CD4-positive, alpha-beta T cell (primary cell): ENCODE data around the gene ARHGAP18. TPM values are rescaled to one million over a fixed set of nuclear protein-coding genes. Genes with fewer than 3 reads are reported as not detected.

Experiments
- ATAC-seq: fragments of 200-7000 bp; cut with Tn5 transposase; one replicate; pipeline ENCODE4 v1.10.0; 2022; ENCODE audit warnings: mild to moderate bottlenecking; ENCODE audit not compliant: poor library complexity
- CTCF ChIA-PET: fragments of 350-600 bp; sonication (Branson Sonifier 250); formaldehyde crosslinking; loops from one replicate; lab custom pipeline; 2021; ENCODE audit warnings: antibody characterized with exemption, inconsistent platforms; lab: Charles Lee
- POLR2A ChIA-PET: fragments of 350-600 bp; sonication (Branson Sonifier 250); formaldehyde crosslinking; loops from one replicate; lab custom pipeline; 2021; ENCODE audit warnings: antibody characterized with exemption, inconsistent platforms; lab: Charles Lee
- DNase-seq, 14 experiments: peaks; one replicate each; pipeline ENCODE4 v3.0.0-alpha.2; 2013 to 2020; ENCODE audit warnings: mixed read lengths in 2 of 14
- H3K27ac ChIP-seq, 2 donors: one replicate each; pipeline versions ENCODE4 v1.5.1 to v1.7.0; 2013; ENCODE audit warnings: low read length in 2 of 2, low read depth in 1 of 2, mild to moderate bottlenecking in 1 of 2
- H3K27me3 ChIP-seq, 2 experiments: 1 replicate in 1 of 2; 2 replicates in 1 of 2; pipeline versions ENCODE4 v1.6.1 to v1.7.0; 2013; ENCODE audit warnings: low read length in 2 of 2, control low read depth in 1 of 2, mild to moderate bottlenecking in 1 of 2, moderate library complexity in 1 of 2; ENCODE audit not compliant: insufficient read depth in 2 of 2, control insufficient read depth in 1 of 2
- H3K36me3 ChIP-seq: one replicate; pipeline ENCODE4 v1.6.1; 2013; ENCODE audit warnings: low read length, control low read depth; ENCODE audit not compliant: insufficient read depth
- H3K4me1 ChIP-seq: one replicate; pipeline ENCODE4 v1.6.1; 2013; ENCODE audit warnings: low read length, control low read depth; ENCODE audit not compliant: insufficient read depth
- H3K4me3 ChIP-seq: one replicate; pipeline ENCODE4 v1.5.1; 2013; ENCODE audit warnings: mild to moderate bottlenecking, low read length, moderate library complexity
- H3K9me3 ChIP-seq, 2 experiments: 1 replicate in 1 of 2; 2 replicates in 1 of 2; pipeline versions ENCODE4 v1.6.1 to v1.7.0; 2013; ENCODE audit warnings: low read length in 2 of 2, mild to moderate bottlenecking in 2 of 2, control low read depth in 1 of 2, moderate library complexity in 1 of 2; ENCODE audit not compliant: control insufficient read depth in 1 of 2, insufficient read depth in 1 of 2
- H3K27ac Mint-ChIP-seq: one replicate; pipeline ENCODE4 v1.8.0; 2020; ENCODE audit warnings: mixed read lengths
- H3K27me3 Mint-ChIP-seq: one replicate; pipeline ENCODE4 v1.8.0; 2021; ENCODE audit warnings: mixed read lengths
- H3K36me3 Mint-ChIP-seq: one replicate; pipeline ENCODE4 v1.8.0; 2021; ENCODE audit warnings: low read depth, mixed read lengths
- H3K4me1 Mint-ChIP-seq: one replicate; pipeline ENCODE4 v1.8.0; 2021; ENCODE audit warnings: low read depth, mixed read lengths
- H3K4me3 Mint-ChIP-seq: one replicate; pipeline ENCODE4 v1.8.0; 2020; ENCODE audit warnings: mild to moderate bottlenecking, mixed read lengths
- H3K9me3 Mint-ChIP-seq: one replicate; pipeline ENCODE4 v1.8.0; 2020; ENCODE audit warnings: mixed read lengths
- intact Hi-C, 2 experiments: fragments of 100-400 bp; cut with DNase I in 1 of 2; cut with micrococcal nuclease in 1 of 2; formaldehyde crosslinking; loops; one replicate each; pipeline versions ENCODE4 v1.15.1 to v1.9.0; 2023 to 2025; cut with DNase I, micrococcal nuclease
- total RNA-seq, 174 experiments: library from RNA in 2 of 174; stranded (reverse) in 2 of 174; gene quantifications; one replicate each; pipeline ENCODE4 v1.2.3 and lab custom pipeline; 2021 to 2026
- TF ChIP-seq, protein P1 (sequence below): fragments of 200-600 bp; IDR thresholded peaks from one replicate; pipeline ENCODE4 v1.8.0; 2022; ENCODE audit warnings: antibody characterized with exemption, mild to moderate bottlenecking

The ARHGAP18 gene
- total RNA-seq, 2 experiments from 2014 or later: 0.71 to 1.3 TPM

DNA sequence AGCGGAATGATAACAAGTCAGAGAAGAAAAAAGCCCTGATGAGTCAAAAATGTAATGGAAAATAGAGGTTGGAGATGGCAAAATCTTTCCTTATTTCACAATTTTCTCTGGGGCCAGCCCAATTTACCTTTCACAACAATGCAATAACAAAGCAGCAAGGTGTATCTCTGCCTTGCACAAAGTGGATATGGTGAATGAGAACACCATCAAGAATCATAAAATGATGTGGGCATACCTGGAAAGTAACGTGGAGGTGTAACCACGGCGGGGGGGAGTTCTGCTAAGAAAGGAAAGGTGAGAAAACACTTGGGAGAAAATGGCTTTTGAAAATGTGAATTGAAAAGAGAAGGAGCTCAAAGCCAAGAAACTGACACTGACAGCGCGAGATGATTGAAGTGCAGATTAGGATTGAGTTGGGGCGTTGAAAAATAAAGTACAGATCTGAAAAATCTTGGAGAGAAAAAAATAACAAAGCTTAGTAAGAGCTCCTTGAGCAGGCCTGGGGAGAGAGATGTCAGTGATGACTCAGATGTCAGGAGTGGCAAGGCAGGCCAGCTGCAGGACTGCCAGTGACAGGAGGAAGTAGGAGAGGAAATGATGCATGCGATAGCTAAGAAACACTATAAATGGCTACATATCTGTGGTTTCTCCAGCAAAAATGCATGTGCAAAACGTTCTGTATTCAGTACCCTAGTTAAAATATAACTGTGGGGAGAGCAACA, 26.2 kb downstream of the ARHGAP18 start:
- no peak overlapping the region for H3K4me3 ChIP-seq
- ChIA-PET CTCF (interaction anchor here (1.0 to 1.9 kb wide), 3 partner anchors 11 to 86 kb away, joined by 3 to 8 read pairs (median 3); no protein-coding TSS in a partner anchor), POLR2A (interaction anchor here (0.6 to 1.3 kb wide), 8 partner anchors 8 to 337 kb away, joined by 3 to 10 read pairs (median 4); partner anchors contain the start of gene ARHGAP18)
- no peaks in the 10 kb centered on the region for H3K36me3 ChIP-seq
- ATAC-seq (peak; percentile 91), DNase-seq (peak; percentile 29 to 88 (median 59))
- Mint-ChIP-seq H3K9me3 (no peaks in the 10 kb centered on the region), H3K36me3 (no peaks in the 10 kb centered on the region), H3K4me1 (peaks cover 48% of the 10 kb centered on the region), H3K27ac (peak overlapping the region; percentile 68), H3K27me3 (no peaks in the 10 kb centered on the region), H3K4me3 (peak overlapping the region; percentile 31)
- H3K4me1 ChIP-seq: peaks cover 45% of the 10 kb centered on the region
- no peaks in the 10 kb centered on the region for H3K9me3 ChIP-seq
- intact Hi-C loops: no loop called here
- peak overlapping the region; percentile 9 to 58 for H3K27ac ChIP-seq
- H3K27me3 ChIP-seq: no peaks in the 10 kb centered on the region
- TF ChIP-seq, protein P1, sequence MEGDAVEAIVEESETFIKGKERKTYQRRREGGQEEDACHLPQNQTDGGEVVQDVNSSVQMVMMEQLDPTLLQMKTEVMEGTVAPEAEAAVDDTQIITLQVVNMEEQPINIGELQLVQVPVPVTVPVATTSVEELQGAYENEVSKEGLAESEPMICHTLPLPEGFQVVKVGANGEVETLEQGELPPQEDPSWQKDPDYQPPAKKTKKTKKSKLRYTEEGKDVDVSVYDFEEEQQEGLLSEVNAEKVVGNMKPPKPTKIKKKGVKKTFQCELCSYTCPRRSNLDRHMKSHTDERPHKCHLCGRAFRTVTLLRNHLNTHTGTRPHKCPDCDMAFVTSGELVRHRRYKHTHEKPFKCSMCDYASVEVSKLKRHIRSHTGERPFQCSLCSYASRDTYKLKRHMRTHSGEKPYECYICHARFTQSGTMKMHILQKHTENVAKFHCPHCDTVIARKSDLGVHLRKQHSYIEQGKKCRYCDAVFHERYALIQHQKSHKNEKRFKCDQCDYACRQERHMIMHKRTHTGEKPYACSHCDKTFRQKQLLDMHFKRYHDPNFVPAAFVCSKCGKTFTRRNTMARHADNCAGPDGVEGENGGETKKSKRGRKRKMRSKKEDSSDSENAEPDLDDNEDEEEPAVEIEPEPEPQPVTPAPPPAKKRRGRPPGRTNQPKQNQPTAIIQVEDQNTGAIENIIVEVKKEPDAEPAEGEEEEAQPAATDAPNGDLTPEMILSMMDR: no peak

DNA sequence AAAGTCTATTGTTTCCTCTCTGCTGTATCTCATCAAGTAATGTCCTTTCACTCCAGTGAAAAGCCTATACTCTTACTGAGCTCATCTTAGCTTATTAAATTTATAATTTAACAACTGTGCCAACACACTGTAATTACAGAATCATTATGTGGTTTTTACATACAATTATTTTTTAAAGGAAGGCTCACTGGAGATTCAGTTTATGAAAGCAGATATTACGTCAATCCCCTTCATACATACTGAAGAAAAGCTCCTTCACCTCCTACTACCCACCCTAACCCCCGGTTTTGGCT, 28.1 kb downstream of the ARHGAP18 start:
- intact Hi-C loops: no loop called here
- CTCF ChIA-PET: interaction anchor here (1.1 to 1.2 kb wide), 2 partner anchors 9 to 11 kb away, joined by 3 read pairs; no protein-coding TSS in a partner anchor
- Mint-ChIP-seq H3K27me3 (no peaks in the 10 kb centered on the region), H3K4me3 (no peak overlapping the region), H3K27ac (no peak overlapping the region), H3K4me1 (peaks cover 41% of the 10 kb centered on the region), H3K9me3 (no peaks in the 10 kb centered on the region), H3K36me3 (no peaks in the 10 kb centered on the region)
- H3K27me3 ChIP-seq: no peaks in the 10 kb centered on the region
- TF ChIP-seq, protein P1: no peak
- H3K4me1 ChIP-seq: peaks cover 33% of the 10 kb centered on the region
- no peak overlapping the region for H3K4me3 ChIP-seq
- no peaks in the 10 kb centered on the region for H3K9me3 ChIP-seq
- H3K36me3 ChIP-seq: no peaks in the 10 kb centered on the region
- POLR2A ChIA-PET: no interaction called here
- H3K27ac ChIP-seq: no peak overlapping the region
- ATAC-seq (no peak), DNase-seq (no peak)

DNA sequence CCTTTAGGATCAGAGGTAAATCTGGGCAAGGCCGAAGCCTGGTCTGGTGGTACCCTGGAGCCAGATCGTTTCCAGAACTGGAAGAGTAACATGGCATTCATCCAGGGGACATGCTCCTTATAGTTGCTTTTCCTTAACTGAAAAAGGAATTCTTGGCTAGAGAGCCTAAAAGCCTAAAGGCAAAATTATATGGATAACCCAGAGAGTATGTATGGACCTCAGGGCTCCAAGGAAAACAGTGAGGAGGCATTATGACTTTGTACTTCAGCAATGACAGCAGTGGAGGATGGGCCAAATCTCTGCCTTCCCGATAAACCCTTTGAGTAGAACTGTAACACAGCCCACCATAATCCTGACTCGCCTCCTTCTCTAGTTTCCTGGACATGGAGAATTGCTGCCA, 29.3 kb downstream of the ARHGAP18 start:
- Mint-ChIP-seq H3K27me3 (no peaks in the 10 kb centered on the region), H3K4me1 (peaks cover 32% of the 10 kb centered on the region), H3K36me3 (no peaks in the 10 kb centered on the region), H3K9me3 (no peaks in the 10 kb centered on the region), H3K27ac (no peak overlapping the region), H3K4me3 (no peak overlapping the region)
- TF ChIP-seq, protein P1: no peak
- Histone ChIP-seq H3K4me1 (peaks cover 20% of the 10 kb centered on the region), H3K9me3 (no peaks in the 10 kb centered on the region), H3K27me3 (no peaks in the 10 kb centered on the region), H3K27ac (no peak overlapping the region), H3K36me3 (no peaks in the 10 kb centered on the region), H3K4me3 (no peak overlapping the region)
- ChIA-PET CTCF (interaction anchor here (1.2 to 1.3 kb wide), 2 partner anchors 9 to 28 kb away, joined by 3 read pairs; no protein-coding TSS in a partner anchor), POLR2A (no interaction called here)
- no peak for DNase-seq
- ATAC-seq: no peak
- intact Hi-C loops: no loop called here
